HG02981 (cell line): ENCODE measurements around the gene NLE1.
"Not testable (repeated sequence)": the region's sequence is repeated elsewhere in the genome, so short reads cannot be mapped to it uniquely, and the experiment has no call there.

Source experiments
- ATAC-seq: cut with Tn5 transposase; IDR thresholded peaks from one replicate; pipeline ENCODE4 v1.9.1; 2021; ENCODE audit warnings: mild to moderate bottlenecking, moderate library complexity; ENCODE audit not compliant: unreplicated experiment

The NLE1 gene

GRCh38 chr17:35141681-35142466 lies at the start of gene NLE1:
Gene NLE1 (minus strand): TSS chr17:35142303. CDS start chr17:35142275, 28 bp downstream.
- ATAC-seq = peak; percentile 88

DNA sequence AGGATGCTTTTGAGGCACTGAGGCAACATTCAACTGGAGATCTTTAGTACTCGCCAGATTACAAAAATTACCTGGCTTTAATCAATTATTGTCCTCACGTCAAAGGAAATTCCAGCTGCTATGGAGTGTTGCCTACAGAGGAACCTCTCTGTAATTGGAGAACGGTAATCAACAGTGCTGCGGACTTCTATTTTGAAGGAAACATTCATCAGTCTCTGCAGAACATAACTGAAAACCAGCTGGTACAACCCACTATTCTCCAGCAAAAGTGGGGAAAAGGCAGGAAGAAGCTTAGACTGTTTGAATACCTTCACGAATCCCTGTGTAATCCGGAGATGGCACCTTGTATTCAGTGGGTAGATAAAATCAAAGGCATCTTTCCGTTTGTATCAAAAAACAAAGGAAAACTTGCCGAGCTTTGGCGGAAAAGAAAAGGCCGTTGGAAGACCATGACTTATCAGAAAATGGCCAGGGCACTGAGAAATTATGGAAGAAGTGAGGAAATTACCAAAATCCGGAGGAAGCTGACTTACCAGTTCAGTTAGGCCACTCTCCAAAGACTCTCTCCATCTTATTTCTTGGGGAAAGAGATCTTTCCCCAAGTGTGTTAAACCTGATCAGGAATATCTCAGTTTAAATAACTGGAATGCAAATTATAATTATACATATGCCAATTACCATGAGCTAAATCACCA lies 49.0 kb upstream of the NLE1 start:
- no peak for ATAC-seq

DNA sequence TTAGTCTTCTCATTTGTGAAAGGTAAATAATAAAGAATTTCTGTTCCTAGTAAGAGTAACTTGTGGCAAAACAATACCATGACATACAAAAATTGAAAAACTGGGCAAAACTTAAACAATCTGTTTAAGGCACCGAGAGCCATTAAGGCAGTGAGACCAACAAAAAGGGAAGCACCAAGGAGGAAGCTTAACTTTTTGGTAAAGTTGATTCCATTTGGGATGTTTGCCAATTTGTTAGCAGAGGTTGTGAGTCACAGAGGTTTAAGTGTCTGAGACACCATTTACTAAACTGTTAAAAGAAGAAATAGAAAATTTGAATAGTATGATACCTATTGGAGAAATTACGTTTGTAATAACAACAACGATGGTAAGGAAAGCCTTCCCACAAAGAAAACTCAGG lies 47.2 kb upstream of the NLE1 start:
- ATAC-seq = no peak

DNA sequence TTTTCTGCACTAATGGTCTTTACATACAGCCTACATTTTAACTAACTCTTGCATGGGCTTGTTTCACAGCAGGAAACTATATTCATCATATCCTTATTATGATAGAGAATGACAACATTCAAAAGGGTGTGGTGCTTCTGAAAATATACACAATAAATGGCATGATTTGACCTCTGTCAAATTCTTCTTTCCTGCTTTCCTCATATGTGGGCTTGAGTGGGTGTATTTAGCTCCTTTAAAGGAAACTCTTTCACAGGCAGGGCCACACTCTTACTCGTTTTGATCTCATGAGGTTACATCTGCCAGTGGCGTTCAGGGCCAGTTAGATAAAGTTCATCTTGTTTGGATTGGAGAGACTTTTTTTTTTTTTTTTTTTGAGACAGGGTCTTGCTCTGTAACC lies 46.0 kb upstream of the NLE1 start:
- ATAC-seq = no peak

GRCh38 chr17:35187481-35187880 lies 45.4 kb upstream of the NLE1 start:
- ATAC-seq = no peak

DNA sequence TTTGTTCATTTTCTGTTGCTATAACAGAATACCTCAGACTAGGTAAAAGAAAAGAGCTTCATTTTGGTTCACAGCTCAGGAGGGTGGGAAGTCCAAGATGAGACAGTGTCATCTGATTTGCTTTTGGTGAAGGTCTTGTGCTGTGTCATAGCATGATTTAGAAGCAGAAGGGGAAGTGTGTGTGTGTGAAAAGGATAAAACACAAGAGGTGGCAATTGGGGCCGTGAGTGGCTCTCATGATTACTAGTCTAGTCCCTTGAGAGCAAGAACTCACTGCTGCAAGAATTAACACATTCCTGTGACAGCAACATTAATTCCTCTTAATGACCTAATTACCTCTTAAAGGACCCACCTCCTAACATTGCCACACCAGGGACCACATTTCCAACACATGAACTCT lies 43.7 kb upstream of the NLE1 start:
- no peak for ATAC-seq

DNA sequence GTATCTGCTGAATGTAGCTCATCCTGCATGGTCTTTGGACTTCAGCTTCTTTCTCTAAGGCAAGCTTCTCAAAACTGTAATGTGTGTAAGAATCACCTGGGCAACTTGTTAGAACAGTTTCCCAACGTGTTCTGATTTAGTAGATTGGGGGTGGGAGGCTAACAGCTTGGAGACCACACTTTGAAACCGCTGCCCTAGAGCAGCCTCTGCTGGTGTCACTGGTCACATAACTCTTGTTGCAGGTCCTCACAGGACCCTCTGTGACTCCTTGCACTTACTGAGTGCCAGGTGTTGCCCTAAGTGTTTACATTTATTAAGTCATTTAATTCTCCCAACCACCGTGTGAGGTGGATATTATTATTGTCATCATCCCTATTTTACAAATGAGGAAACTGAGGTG lies 42.2 kb upstream of the NLE1 start:
- no peak for ATAC-seq

GRCh38 chr17:35183332-35183731 lies 41.2 kb upstream of the NLE1 start:
- ATAC-seq = no peak

GRCh38 chr17:35179379-35179778 lies 37.3 kb upstream of the NLE1 start:
- not testable (repeated sequence) for ATAC-seq

GRCh38 chr17:35176897-35177296 lies 34.8 kb upstream of the NLE1 start:
- no peak for ATAC-seq

DNA sequence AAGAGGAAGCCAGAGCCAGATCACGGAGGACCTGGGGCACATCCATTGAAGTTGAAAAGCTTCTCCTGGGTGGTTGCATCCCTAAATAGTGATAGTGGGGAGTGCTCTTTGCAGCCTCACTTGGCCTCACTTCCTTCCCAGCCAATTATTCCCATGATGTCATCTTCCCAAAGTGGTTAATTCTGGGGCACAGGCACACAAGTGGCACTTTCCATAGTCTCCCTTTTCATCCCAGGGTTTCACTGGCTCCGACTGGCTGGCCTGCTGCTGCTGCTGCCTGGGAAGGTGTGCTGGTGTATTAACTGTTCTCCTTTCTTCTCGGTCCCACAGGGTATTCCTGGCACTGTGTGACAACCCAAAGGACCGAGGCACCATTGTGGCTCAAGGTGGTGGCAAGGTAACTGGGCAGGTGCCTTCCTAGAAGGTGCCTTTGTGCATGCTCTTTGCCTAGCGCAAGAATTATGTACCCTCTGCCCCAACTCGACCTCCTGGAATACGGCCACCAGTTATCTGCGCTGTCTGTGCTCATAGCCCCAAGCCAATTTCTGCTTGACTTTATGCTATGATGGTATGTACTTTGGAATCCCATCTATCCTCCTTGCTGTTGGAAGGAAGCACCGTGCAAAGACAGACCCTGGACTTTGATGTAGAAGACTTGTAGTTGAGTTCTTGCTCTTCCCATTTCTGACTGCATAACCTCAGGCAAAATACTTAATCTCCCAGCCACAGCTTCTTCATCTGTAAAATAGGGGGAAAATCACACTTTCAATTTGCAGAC lies 33.7 kb upstream of the NLE1 start:
- ATAC-seq = no peak

DNA sequence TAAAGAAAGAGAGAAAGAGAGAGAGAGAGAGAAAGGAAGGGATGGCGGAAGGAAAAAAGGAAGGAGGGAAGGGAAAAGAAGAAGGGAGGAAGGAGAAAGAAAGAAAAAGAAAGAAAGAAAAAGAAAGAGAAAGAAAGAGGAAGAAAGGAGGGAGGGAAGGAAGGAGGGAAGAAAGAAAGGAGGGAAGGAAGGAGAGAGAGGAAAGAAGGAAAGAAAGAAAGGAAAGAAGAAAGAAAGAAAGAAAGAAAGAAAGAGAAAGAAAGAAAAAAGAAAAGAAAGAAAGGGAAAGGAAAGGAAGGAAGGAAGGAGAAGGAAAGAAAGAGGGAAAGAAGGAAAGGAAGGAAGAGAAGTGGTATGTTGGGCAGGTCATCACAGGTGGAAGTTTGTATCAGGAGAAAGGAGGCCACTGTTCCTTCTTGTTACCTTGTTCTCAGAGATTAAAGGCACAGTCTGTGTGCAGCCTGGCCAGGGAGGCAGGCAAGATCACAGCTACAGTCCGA lies 32.8 kb upstream of the NLE1 start:
- no peak for ATAC-seq

DNA sequence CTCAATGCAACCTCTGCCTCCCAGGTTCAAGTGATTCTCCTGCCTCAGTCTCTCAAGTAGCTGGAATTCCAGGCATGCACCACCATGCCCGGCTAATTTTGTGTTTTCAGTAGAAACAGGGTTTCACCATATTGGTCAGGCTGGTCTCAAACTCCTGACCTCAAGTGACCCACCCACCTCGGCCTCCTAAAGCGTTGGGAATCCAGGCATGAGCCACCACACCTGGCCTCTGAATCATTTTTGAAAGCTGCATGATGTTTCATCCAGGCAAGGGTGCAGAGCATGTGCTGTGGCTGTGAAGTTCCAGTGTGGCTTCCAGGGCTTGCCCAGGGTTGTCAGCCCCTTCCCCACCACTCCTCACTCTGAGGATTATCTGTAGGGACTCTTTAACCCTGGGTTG lies 30.2 kb upstream of the NLE1 start:
- ATAC-seq = not testable (repeated sequence)

DNA sequence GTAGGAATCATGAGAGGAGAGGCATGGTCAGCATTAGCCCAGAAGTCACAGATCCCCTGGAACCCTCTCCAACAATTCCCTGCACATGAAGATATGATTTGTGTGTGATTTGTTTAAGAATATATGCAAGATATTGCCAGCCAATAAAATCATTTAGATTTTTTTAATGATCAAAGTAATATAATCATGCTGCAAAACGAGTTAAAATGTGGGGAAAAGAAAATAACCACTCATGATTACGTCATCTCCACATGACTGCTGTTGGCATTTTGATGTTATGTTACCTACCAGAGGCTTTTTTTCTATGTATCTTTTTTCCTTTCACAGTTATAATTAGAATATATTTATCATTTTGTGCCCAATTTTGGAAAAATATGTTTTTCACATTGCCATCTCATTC lies 29.7 kb upstream of the NLE1 start:
- no peak for ATAC-seq

DNA sequence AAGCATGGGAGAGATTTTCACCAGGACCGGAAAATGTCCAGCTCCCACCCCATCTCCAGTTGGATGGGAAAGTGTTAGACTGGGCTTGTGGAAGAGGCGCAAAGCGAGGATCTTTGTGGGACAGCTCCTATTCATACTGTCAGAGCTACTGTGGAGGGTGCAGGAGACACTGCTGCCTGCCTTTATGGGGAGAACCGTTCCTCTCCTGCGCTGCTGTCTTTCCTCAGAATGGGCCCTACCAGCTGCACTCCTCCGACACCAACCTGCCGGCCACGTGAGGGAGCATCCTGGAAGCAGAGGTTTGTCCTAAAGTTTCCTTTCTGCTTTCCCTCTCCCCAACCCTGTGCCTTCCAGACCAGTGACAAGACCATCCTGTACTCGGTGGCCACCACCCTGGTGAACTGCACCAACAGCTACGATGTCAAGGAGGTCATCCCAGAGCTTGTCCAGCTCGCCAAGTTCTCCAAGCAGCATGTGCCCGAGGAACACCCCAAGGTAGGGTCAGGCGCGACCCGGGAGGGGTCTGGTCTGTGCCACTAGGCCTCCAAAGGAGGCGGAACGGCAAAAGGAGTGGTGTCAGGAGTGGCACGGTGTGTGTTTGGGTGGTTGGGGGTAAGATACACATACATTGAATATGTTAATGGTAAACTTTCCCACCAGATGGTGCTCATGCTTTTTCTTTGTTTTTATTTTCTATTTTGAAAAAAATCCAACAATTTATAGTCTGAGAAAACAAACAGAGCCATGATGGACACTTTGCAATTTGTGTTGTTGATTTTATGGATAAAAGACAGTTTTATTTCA lies 29.1 kb upstream of the NLE1 start:
- ATAC-seq = no peak

GRCh38 chr17:35169835-35170363 lies 27.8 kb upstream of the NLE1 start:
- no peak for ATAC-seq

- ATAC-seq = no peak
These were observed 25.6 kb upstream of the NLE1 start for GRCh38 chr17:35167666-35168065.

DNA sequence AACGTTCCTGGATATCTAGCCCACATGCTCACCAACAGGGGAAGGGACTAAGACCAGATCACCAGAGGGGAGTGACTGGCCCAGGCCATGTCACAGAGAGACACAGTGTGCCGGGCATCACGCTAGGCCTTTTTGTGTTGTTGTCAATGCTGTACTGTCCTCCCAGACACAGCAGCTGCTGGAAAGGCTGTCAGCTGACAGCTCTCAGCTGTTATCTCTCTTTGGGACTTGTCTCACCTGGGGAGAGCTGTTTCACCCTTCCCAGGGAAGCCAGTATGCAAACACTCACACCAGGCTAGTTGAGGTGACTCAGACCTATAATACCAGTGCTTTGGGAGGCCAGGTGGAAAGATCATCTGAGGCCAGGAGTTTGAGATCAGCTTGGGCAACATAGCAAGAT lies 24.9 kb upstream of the NLE1 start:
- no peak for ATAC-seq

DNA sequence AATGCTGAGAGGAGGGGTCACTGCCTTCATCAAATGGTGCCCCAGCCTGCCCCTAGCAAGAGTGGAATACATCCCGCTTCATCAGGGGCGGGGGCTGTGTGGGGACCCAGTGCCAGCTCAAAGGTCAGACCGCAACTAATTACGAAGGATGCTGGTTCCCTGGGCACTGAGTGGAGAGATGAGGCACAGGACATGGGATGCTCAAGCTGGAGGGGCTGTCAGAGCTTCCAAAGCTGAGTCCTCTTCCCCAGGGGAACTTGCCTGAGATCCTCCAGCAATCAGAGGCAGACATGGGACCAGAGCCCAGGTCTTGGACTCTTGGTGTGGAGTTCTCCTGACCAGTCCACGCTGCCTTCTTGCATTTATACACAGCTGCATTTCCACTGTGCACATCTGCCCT lies 24.4 kb upstream of the NLE1 start:
- no peak for ATAC-seq

GRCh38 chr17:35164716-35165115 lies 22.6 kb upstream of the NLE1 start:
- no peak for ATAC-seq
